Naive thymus-derived CD8-positive, alpha-beta T cell (primary cell): ENCODE measurements around the gene PDZD2. TPM values are rescaled to one million over a fixed set of nuclear protein-coding genes. Genes with fewer than 3 reads are reported as not detected.

Experiments used
- ATAC-seq, 2 donors: fragments of 150-1000 bp; cut with Tn5 transposase in 1 of 2; sonication (Bioruptor Pico), chemical (Tn5 transposase) in 1 of 2; 1 replicate in 1 of 2; 2 replicates in 1 of 2; pipeline ENCODE4 v1.10.0; 2021; ENCODE audit warnings: mild to moderate bottlenecking in 2 of 2, moderate library complexity in 2 of 2
- POLR2A ChIA-PET: fragments of 350-600 bp; sonication (Branson Sonifier 250); formaldehyde crosslinking; loops from one replicate; lab custom pipeline; 2021; ENCODE audit warnings: antibody characterized with exemption; lab: Charles Lee
- DNase-seq, 10 donors: peaks; one replicate each; pipeline versions ENCODE4 v3.0.0 to v3.0.0-alpha.2; 2020 to 2022
- H3K27ac Mint-ChIP-seq, 10 donors: one replicate each; pipeline ENCODE4 v1.8.0; 2020 to 2022; ENCODE audit warnings: mild to moderate bottlenecking in 10 of 10, mixed read lengths in 10 of 10, moderate library complexity in 4 of 10, inconsistent platforms in 1 of 10
- H3K27me3 Mint-ChIP-seq, 5 donors: one replicate each; pipeline ENCODE4 v1.8.0; 2021 to 2022; ENCODE audit warnings: mixed read lengths in 5 of 5
- H3K36me3 Mint-ChIP-seq, 3 donors: one replicate each; pipeline ENCODE4 v1.8.0; 2020 to 2022; ENCODE audit warnings: mixed read lengths in 3 of 3, mild to moderate bottlenecking in 2 of 3, inconsistent platforms in 1 of 3
- H3K4me1 Mint-ChIP-seq, 4 donors: one replicate each; pipeline ENCODE4 v1.8.0; 2021 to 2022; ENCODE audit warnings: mixed read lengths in 4 of 4
- H3K4me3 Mint-ChIP-seq, 10 donors: one replicate each; pipeline ENCODE4 v1.8.0; 2020 to 2022; ENCODE audit warnings: mild to moderate bottlenecking in 10 of 10, mixed read lengths in 10 of 10, moderate library complexity in 6 of 10, inconsistent platforms in 1 of 10
- H3K9me3 Mint-ChIP-seq, 9 donors: one replicate each; pipeline ENCODE4 v1.8.0; 2020 to 2022; ENCODE audit warnings: mixed read lengths in 9 of 9, mild to moderate bottlenecking in 3 of 9, inconsistent platforms in 1 of 9, moderate library complexity in 1 of 9
- polyA plus RNA-seq, 3 donors: library from polyadenylated mRNA; unstranded; fragments of 300-500 nt; fragmentation: Illumina TruSeq; gene quantifications; one replicate each; pipeline ENCODE4 v1.2.3, GENCODE V29; 2021
- total RNA-seq, 8 experiments: library from RNA in 2 of 8; stranded (reverse) in 2 of 8; gene quantifications; one replicate each; pipeline ENCODE4 v1.2.3 and lab custom pipeline; 2021 to 2026

Gene PDZD2
- total and polyA plus RNA-seq, 5 experiments from 2014 or later, result 0.73 to 1.7 (median 1.3) TPM; not detected in 1

DNA sequence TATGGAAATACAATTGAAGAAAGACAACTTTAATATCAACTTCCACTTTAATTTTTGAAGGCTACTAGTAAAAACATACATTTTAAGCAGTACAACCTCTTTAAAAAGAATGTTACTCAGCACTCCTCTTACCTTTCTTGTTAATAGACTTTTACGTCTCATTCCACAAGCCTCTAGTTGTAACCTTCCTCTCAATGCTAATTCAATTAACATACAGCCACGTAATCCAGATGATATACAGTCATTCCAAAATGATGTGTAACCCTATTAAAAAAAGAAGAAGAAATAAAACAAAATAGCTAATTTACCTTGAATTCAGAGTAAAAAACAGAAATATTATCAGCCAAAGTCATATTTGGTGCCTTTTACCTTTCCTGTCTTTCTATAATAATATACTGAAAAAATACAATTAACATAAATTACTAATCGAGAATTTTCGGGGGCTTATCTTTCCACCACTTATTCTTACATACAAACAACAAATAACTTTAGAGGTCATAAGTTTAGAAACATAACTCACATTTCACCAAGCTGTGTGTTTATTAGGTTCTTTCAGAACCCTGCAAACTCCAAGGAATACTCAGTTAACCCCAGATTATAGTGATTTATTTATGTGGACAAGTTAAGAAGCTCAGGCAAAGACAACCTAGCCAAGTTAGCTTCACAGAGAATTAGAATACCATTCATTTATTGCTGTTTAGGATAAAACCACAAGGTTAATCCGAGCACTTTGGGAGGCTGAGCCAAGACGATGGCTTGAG lies 504.9 kb downstream of the PDZD2 start:
- ATAC-seq, result no peak
- H3K27me3 Mint-ChIP-seq, result no peaks in the 10 kb centered on the region
- POLR2A ChIA-PET, result no interaction called here
- H3K9me3 Mint-ChIP-seq, result peaks cover 0 to 2% (median 0%) of the 10 kb centered on the region in 9 donors
- H3K4me3 Mint-ChIP-seq, result no peak overlapping the region
- no peak for DNase-seq
- H3K27ac Mint-ChIP-seq, result peak overlapping the region in 3 of 10 donors; percentile 24 to 59 (median 25)
- H3K36me3 Mint-ChIP-seq, result peaks cover 0 to 47% (median 14%) of the 10 kb centered on the region in 3 donors
- peaks cover 21 to 53% (median 42%) of the 10 kb centered on the region in 4 donors for H3K4me1 Mint-ChIP-seq

DNA sequence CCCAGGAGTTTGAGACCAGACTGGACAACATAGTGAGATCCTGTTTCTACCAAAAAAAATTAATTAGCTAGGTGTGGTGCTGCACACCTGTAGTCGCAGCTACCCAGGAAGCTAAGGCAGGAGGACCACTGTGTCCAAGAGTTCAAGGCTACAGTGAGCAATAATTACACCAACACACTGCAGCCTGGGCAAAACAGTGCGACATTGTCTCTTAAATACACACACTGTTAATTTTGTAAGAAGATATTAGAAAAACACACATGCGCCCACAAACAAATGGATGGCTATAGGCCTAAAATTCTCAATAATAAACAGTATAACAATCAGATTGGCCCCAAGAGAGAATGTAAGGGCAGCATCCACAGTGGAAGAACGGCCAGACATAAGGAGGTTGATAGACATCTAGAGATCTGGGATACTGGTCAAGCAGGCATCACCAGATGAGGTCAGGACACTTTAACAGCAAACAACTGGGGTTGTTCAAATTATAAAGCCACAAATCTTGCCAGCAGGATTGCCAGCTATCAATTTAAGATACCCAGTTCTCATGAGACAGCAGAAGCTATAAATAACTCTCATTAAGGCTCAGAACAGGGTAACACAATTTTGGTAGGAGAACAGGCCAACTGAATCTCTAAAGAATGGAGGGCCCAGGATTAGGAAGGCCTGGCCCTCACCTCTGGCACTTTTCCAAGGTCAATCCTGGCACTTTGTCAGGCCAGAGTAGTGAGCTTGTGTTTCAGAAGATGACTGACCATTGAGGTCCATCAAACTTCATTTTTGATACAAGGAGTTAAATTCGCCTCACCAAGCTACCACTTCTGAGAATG lies 505.7 kb downstream of the PDZD2 start:
- no peaks in the 10 kb centered on the region for H3K27me3 Mint-ChIP-seq
- no peak overlapping the region for H3K4me3 Mint-ChIP-seq
- peaks cover 21 to 53% (median 45%) of the 10 kb centered on the region in 4 donors for H3K4me1 Mint-ChIP-seq
- H3K9me3 Mint-ChIP-seq, result peaks cover 0 to 2% (median 0%) of the 10 kb centered on the region in 9 donors
- ATAC-seq, result no peak
- peak overlapping the region in 8 of 10 donors; percentile 7 to 69 (median 48) for H3K27ac Mint-ChIP-seq
- peaks cover 0 to 43% (median 12%) of the 10 kb centered on the region in 3 donors for H3K36me3 Mint-ChIP-seq
- POLR2A ChIA-PET, result no interaction called here
- DNase-seq, result no peak

DNA sequence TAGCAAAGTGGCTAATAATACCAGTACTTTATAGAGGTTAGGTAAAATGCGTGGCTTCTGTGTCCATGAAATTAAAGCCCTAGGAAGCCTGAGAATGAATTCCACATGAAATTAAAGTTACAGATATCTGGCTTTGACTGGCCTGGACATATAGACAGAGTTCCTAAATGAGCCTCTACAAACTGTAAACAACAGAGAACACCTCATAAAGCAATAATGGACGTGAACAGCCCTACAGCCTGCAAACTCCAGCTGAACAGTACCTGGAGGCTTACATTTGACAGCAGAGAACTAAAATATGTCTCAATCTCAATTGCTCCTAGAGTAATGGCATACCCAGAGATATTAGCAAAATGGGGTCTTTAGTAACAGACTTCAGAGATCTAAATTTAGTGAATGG lies 506.4 kb downstream of the PDZD2 start:
- Mint-ChIP-seq H3K9me3 (peaks cover 0 to 2% (median 0%) of the 10 kb centered on the region in 9 donors), H3K4me1 (peaks cover 17 to 58% (median 45%) of the 10 kb centered on the region in 4 donors), H3K36me3 (peaks cover 0 to 36% (median 12%) of the 10 kb centered on the region in 3 donors), H3K27ac (peak overlapping the region in 7 of 10 donors; percentile 11 to 69 (median 36)), H3K4me3 (no peak overlapping the region), H3K27me3 (no peaks in the 10 kb centered on the region)
- POLR2A ChIA-PET, result no interaction called here
- DNase-seq (no peak), ATAC-seq (no peak)

DNA sequence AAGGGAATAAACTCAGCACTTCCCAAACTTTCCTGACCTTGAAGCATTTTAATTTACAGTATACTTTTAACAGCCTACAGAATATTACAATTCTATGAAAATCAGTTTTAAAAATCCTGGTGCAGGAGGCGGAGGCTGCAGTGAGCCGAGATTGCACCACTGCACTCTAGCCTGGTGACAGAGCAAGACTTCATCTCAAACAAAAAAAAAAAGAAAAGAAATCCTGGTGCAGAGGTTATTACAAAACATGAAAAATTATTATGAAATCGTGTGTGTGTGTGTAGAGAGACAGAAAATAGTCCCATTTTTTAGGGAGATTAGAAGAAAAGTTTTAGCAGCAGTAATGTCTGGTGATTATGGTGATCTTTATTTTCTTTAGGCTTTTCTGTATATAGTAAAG lies 508.3 kb downstream of the PDZD2 start:
- Mint-ChIP-seq H3K27me3 (no peaks in the 10 kb centered on the region), H3K4me3 (no peak overlapping the region), H3K36me3 (peaks cover 5 to 32% (median 7%) of the 10 kb centered on the region in 3 donors), H3K27ac (peak overlapping the region in 7 of 10 donors; percentile 3 to 62 (median 27)), H3K4me1 (peaks cover 23 to 64% (median 51%) of the 10 kb centered on the region in 4 donors), H3K9me3 (no peaks in the 10 kb centered on the region)
- DNase-seq (no peak), ATAC-seq (no peak)
- POLR2A ChIA-PET, result interaction anchor here (0.6 kb wide), 1 partner anchor 10 kb away, joined by 3 read pairs; no protein-coding TSS in a partner anchor

DNA sequence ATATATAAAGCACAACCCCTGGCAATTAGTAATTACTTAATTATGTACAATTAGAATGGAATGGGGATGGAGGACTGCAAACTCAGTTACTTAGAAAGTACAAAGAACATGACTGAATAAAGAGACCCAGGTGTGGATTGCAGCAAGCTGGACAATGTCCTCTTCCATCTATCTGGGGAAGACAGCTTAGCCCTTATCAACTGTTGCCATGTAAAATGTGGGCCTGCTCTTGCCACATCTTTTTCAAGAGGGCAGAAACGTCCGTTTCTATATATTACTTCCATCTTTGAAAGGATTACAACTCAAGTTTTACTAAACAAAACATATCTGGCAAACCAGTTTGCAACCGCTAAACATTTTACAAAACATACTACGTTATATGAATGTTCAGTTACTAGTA lies 509.0 kb downstream of the PDZD2 start:
- ATAC-seq (no peak), DNase-seq (no peak)
- Mint-ChIP-seq H3K9me3 (no peaks in the 10 kb centered on the region), H3K4me3 (peak overlapping the region in 1 of 10 donors; percentile 19), H3K4me1 (peaks cover 23 to 66% (median 55%) of the 10 kb centered on the region in 4 donors), H3K27ac (peak overlapping the region in 2 of 10 donors; percentile 42 to 48), H3K36me3 (peaks cover 5 to 34% (median 7%) of the 10 kb centered on the region in 3 donors), H3K27me3 (no peaks in the 10 kb centered on the region)
- POLR2A ChIA-PET, result no interaction called here

DNA sequence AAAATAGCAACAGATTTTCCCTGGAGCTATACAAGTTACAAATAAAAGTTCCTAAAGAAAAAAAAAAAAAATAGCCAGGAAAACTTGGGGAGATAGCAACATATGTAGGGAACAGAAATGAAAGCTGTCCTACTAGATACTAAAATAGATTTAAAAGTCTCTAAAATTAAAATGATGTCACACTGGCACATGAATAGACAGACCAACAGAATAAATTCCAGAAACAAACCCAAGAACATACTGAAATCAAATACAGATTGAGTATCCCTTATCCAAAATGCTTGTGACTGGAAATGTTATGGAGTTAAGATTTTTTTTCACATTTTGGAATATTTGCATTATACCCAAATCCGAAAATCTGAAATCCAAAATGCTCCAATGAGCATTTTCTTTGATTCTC lies 511.4 kb downstream of the PDZD2 start:
- POLR2A ChIA-PET, result interaction anchor here (0.7 kb wide), 1 partner anchor 558 kb away, joined by 3 read pairs; no protein-coding TSS in a partner anchor
- no peak for ATAC-seq
- H3K4me3 Mint-ChIP-seq, result no peak overlapping the region
- H3K9me3 Mint-ChIP-seq, result no peaks in the 10 kb centered on the region
- no peak for DNase-seq
- H3K27me3 Mint-ChIP-seq, result no peaks in the 10 kb centered on the region
- peaks cover 4 to 23% (median 5%) of the 10 kb centered on the region in 3 donors for H3K36me3 Mint-ChIP-seq
- H3K4me1 Mint-ChIP-seq, result peaks cover 27 to 76% (median 65%) of the 10 kb centered on the region in 4 donors
- no peak overlapping the region for H3K27ac Mint-ChIP-seq

DNA sequence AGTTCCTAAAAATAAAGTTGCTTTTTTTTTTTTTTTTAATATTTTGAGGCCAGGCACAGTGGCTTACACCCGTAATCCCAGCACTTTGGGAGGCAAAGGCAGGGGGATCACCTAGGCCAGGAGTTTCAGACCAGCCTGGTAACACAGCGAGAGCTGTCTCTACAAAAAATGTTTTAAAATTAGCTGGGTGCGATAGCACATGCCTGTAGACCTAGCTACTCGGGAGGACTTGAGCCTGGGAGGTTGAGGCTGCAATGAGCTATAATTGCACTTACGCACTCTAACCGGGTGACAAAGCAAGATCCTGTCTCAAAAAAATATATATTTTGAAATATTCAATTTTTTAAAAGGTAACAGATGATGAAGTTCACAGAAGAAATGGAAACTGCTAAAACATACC lies 512.3 kb downstream of the PDZD2 start:
- Mint-ChIP-seq H3K4me1 (peaks cover 23 to 77% (median 60%) of the 10 kb centered on the region in 4 donors), H3K27me3 (no peaks in the 10 kb centered on the region), H3K4me3 (no peak overlapping the region), H3K27ac (no peak overlapping the region), H3K36me3 (peaks cover 4 to 25% (median 5%) of the 10 kb centered on the region in 3 donors), H3K9me3 (no peaks in the 10 kb centered on the region)
- DNase-seq, result no peak
- no peak for ATAC-seq
- POLR2A ChIA-PET, result interaction anchor here (0.6 to 0.7 kb wide), 2 partner anchors 17 to 558 kb away, joined by 3 read pairs; no protein-coding TSS in a partner anchor

DNA sequence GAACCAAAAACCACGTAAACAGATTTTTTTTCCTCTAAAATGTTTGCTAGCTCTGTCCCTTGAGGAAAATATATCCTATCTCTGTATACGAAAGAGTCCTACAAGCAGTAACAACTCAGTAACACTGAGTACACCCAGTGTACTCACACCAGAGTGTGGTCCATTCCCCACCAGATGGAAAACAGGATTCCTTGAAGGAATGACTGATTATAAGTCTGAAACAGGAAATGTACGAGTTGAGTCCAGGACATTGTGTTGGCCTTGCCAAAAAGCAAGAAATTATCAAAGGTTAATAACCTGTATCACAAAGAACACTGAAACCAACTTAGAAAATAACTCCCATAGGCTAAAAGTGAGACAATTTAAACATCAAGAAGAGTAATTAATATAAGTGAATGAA lies 514.8 kb downstream of the PDZD2 start:
- Mint-ChIP-seq H3K4me3 (peak overlapping the region in 1 of 10 donors; percentile 44), H3K9me3 (no peaks in the 10 kb centered on the region), H3K36me3 (peaks cover 5 to 21% (median 7%) of the 10 kb centered on the region in 3 donors), H3K27me3 (no peaks in the 10 kb centered on the region), H3K27ac (peak overlapping the region in 4 of 10 donors; percentile 10 to 69 (median 44)), H3K4me1 (peaks cover 20 to 63% (median 48%) of the 10 kb centered on the region in 4 donors)
- POLR2A ChIA-PET, result no interaction called here
- DNase-seq (no peak), ATAC-seq (no peak)

DNA sequence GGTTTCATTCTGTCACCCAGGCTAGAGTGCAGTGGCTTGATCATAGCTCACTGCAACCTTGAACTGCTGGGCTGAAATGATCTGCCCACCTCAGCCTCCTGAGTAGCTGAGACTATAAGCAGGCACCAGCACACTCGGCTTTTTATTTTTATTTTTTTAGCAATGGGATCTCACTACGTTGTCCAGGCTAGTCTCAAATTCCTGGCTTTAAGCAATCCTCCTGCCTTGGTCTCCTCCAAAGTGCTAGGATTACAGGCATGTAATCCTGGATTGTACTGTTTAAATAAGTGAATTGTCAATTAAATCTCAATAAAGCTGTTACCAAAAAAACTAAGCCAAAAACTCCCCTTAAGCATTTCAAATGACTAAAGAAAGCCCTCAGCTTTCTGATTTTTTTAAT lies 516.3 kb downstream of the PDZD2 start:
- DNase-seq (no peak), ATAC-seq (no peak)
- POLR2A ChIA-PET, result no interaction called here
- peaks cover 4 to 15% (median 5%) of the 10 kb centered on the region in 3 donors for H3K36me3 Mint-ChIP-seq
- H3K9me3 Mint-ChIP-seq, result no peaks in the 10 kb centered on the region
- peak overlapping the region in 1 of 10 donors; percentile 4 for H3K4me3 Mint-ChIP-seq
- no peaks in the 10 kb centered on the region for H3K27me3 Mint-ChIP-seq
- H3K27ac Mint-ChIP-seq, result no peak overlapping the region
- H3K4me1 Mint-ChIP-seq, result peaks cover 17 to 49% (median 37%) of the 10 kb centered on the region in 4 donors

DNA sequence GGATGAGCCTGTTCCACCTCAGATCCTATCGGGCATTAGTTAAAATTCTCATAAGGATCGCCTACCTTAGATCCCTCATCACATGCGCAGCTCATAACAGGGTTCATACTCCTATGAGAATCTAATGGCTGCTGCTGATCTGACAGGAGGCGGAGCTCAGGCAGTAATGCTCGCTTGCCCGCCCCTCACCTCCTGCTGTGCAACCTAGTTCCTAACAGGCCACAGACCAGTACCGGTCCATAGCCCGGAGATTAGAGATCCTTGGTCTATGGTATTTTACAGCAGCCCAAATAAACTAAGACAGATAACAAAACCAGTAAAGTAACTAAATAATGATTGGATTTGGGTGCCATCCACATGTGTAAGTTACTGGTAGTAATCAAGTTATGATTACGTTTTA lies 517.7 kb downstream of the PDZD2 start:
- POLR2A ChIA-PET, result no interaction called here
- Mint-ChIP-seq H3K27ac (peak overlapping the region in 1 of 10 donors; percentile 19), H3K4me3 (peak overlapping the region in 1 of 10 donors; percentile 10)

DNA sequence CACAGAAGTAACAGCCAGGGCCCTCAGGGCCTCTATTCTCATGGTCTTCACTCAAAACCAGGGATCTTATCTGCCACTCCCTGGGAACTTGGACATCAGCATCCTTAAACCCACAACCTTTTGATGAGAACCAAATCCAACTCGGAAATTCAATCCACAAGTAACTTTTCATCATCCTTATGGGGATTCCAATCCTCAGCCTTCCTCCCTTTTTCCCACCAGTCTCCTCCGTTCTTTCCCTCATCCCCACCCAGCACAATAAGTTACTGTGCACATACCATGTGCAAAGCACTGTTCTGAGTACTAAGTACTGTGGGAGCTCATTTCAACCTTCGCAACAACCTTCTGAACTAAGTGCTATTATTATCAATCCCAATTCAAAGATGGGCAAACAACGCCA lies 518.1 kb downstream of the PDZD2 start:
- Mint-ChIP-seq H3K27ac (no peak overlapping the region), H3K4me1 (peaks cover 16 to 49% (median 37%) of the 10 kb centered on the region in 4 donors), H3K36me3 (peaks cover 0 to 20% (median 9%) of the 10 kb centered on the region in 3 donors), H3K9me3 (no peaks in the 10 kb centered on the region), H3K4me3 (no peak overlapping the region), H3K27me3 (no peaks in the 10 kb centered on the region)
- DNase-seq, result no peak
- POLR2A ChIA-PET, result interaction anchor here (0.7 kb wide), 1 partner anchor 10 kb away, joined by 3 read pairs; no protein-coding TSS in a partner anchor
- no peak for ATAC-seq

More for the DNA sequence above, 517.7 kb downstream of the PDZD2 start:
- no peak for ATAC-seq
- H3K4me1 Mint-ChIP-seq, result peaks cover 19 to 52% (median 41%) of the 10 kb centered on the region in 4 donors
- H3K36me3 Mint-ChIP-seq, result peaks cover 3 to 22% (median 9%) of the 10 kb centered on the region in 3 donors
- no peaks in the 10 kb centered on the region for H3K27me3 Mint-ChIP-seq
- H3K9me3 Mint-ChIP-seq, result no peaks in the 10 kb centered on the region
- no peak for DNase-seq

DNA sequence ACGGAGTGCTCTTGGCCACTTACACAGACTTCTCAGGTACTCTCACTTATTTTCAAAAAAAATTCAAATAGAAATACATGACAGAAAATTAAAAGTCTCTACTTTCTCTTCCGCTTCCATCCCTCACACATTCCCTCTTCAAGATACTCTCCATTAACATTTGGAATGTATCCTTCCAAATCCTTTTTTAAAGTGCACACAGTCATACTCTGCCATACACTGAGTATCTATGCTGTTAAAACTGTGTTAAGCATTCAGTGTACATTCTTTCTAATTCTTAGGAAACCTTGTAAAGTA lies 519.7 kb downstream of the PDZD2 start:
- H3K36me3 Mint-ChIP-seq, result peaks cover 0 to 20% (median 9%) of the 10 kb centered on the region in 3 donors
- H3K27ac Mint-ChIP-seq, result no peak overlapping the region
- DNase-seq (no peak), ATAC-seq (no peak)
- H3K9me3 Mint-ChIP-seq, result no peaks in the 10 kb centered on the region
- H3K4me3 Mint-ChIP-seq, result no peak overlapping the region
- POLR2A ChIA-PET, result interaction anchor here (1.2 kb wide), 1 partner anchor 10 kb away, joined by 4 read pairs; no protein-coding TSS in a partner anchor
- H3K4me1 Mint-ChIP-seq, result peaks cover 16 to 47% (median 27%) of the 10 kb centered on the region in 4 donors
- no peaks in the 10 kb centered on the region for H3K27me3 Mint-ChIP-seq
